CD4-positive, CD25-positive, alpha-beta regulatory T cell (primary cell): ENCODE measurements around the gene VMO1. TPM values are rescaled to one million over a fixed set of nuclear protein-coding genes. Genes with fewer than 3 reads are reported as not detected.

Source experiments
- ATAC-seq, 2 donors: fragments of 150-1000 bp; cut with Tn5 transposase; one replicate each; pipeline ENCODE4 v1.10.0; 2021; ENCODE audit warnings: low read depth in 2 of 2, moderate number of reproducible peaks in 2 of 2, moderate library complexity in 1 of 2
- DNase-seq, 3 donors: peaks; one replicate each; pipeline versions ENCODE4 v3.0.0 to v3.0.0-alpha.2; 2012 to 2022; ENCODE audit warnings: mixed read lengths in 1 of 3
- H3K27ac ChIP-seq: one replicate; pipeline ENCODE4 v1.7.0; 2013; ENCODE audit warnings: mild to moderate bottlenecking, low read length; ENCODE audit not compliant: insufficient read depth, poor library complexity, severe bottlenecking
- H3K27me3 ChIP-seq: one replicate; pipeline ENCODE4 v1.7.0; 2013; ENCODE audit warnings: low read length; ENCODE audit not compliant: control insufficient read depth, insufficient read depth
- H3K36me3 ChIP-seq: one replicate; pipeline ENCODE4 v1.7.0; 2013; ENCODE audit warnings: mild to moderate bottlenecking, low read length, moderate library complexity; ENCODE audit not compliant: control insufficient read depth, insufficient read depth
- H3K4me1 ChIP-seq: 2 replicates; pipeline ENCODE4 v1.7.0; 2013; ENCODE audit warnings: mild to moderate bottlenecking, low read length; ENCODE audit not compliant: insufficient read depth, control insufficient read depth, poor library complexity, severe bottlenecking
- H3K4me3 ChIP-seq: one replicate; pipeline ENCODE4 v1.7.0; 2013; ENCODE audit warnings: low read depth, mild to moderate bottlenecking, low read length, moderate library complexity
- H3K9me3 ChIP-seq, 2 experiments: 1 replicate in 1 of 2; 2 replicates in 1 of 2; pipeline ENCODE4 v1.7.0; 2013; ENCODE audit warnings: low read length in 2 of 2, mild to moderate bottlenecking in 1 of 2, moderate library complexity in 1 of 2; ENCODE audit not compliant: control insufficient read depth in 2 of 2
- H3K27ac Mint-ChIP-seq, 3 donors: one replicate each; pipeline ENCODE4 v1.8.0; 2020 to 2022; ENCODE audit warnings: mild to moderate bottlenecking in 3 of 3, mixed read lengths in 3 of 3, moderate library complexity in 2 of 3
- H3K27me3 Mint-ChIP-seq: one replicate; pipeline ENCODE4 v1.8.0; 2022; ENCODE audit warnings: mild to moderate bottlenecking, mixed read lengths
- H3K36me3 Mint-ChIP-seq: one replicate; pipeline ENCODE4 v1.8.0; 2020; ENCODE audit warnings: mixed read lengths
- H3K4me1 Mint-ChIP-seq, 4 donors: one replicate each; pipeline ENCODE4 v1.8.0; 2020 to 2022; ENCODE audit warnings: mixed read lengths in 4 of 4, mild to moderate bottlenecking in 1 of 4
- H3K4me3 Mint-ChIP-seq, 4 donors: one replicate each; pipeline ENCODE4 v1.8.0; 2020 to 2022; ENCODE audit warnings: mild to moderate bottlenecking in 4 of 4, mixed read lengths in 4 of 4, moderate library complexity in 3 of 4
- H3K9me3 Mint-ChIP-seq, 7 donors: one replicate each; pipeline ENCODE4 v1.8.0; 2020 to 2022; ENCODE audit warnings: mixed read lengths in 7 of 7, mild to moderate bottlenecking in 3 of 7, moderate library complexity in 2 of 7
- polyA plus RNA-seq, 4 donors: library from polyadenylated mRNA; unstranded; fragments of 300-500 nt; fragmentation: Illumina TruSeq; gene quantifications; one replicate each; pipeline ENCODE4 v1.2.3, GENCODE V29; 2021
- total RNA-seq: library from RNA; stranded (reverse); gene quantifications from one replicate; pipeline ENCODE4 v1.2.3, GENCODE V29; 2022

Gene VMO1
- total and polyA plus RNA-seq, 5 donors from 2014 or later = 0.71 TPM; not detected in 4

- no peak for ATAC-seq
- DNase-seq = no peak
- H3K27ac Mint-ChIP-seq = no peak overlapping the region
- no peaks in the 10 kb centered on the region for H3K36me3 ChIP-seq
- H3K27ac ChIP-seq = no peak overlapping the region
- no peaks in the 10 kb centered on the region for H3K9me3 ChIP-seq
- no peaks in the 10 kb centered on the region for H3K4me1 ChIP-seq
- no peaks in the 10 kb centered on the region for H3K27me3 Mint-ChIP-seq
- no peak overlapping the region for H3K4me3 Mint-ChIP-seq
- H3K36me3 Mint-ChIP-seq = peaks cover 5% of the 10 kb centered on the region
- H3K27me3 ChIP-seq = no peaks in the 10 kb centered on the region
- no peaks in the 10 kb centered on the region for H3K9me3 Mint-ChIP-seq
- no peak overlapping the region for H3K4me3 ChIP-seq
- peaks cover 0 to 2% (median 0%) of the 10 kb centered on the region in 4 donors for H3K4me1 Mint-ChIP-seq
Measured at GRCh38 chr17:4822835-4823234, 36.7 kb upstream of the VMO1 start.

GRCh38 chr17:4818276-4818675 lies 32.1 kb upstream of the VMO1 start:
- H3K4me3 ChIP-seq = no peak overlapping the region
- Mint-ChIP-seq H3K4me3 (no peak overlapping the region), H3K27ac (no peak overlapping the region), H3K27me3 (no peaks in the 10 kb centered on the region), H3K4me1 (peaks cover 0 to 2% (median 0%) of the 10 kb centered on the region in 4 donors), H3K9me3 (no peaks in the 10 kb centered on the region), H3K36me3 (peaks cover 14% of the 10 kb centered on the region)
- H3K9me3 ChIP-seq = no peaks in the 10 kb centered on the region
- ATAC-seq (no peak), DNase-seq (no peak)
- no peaks in the 10 kb centered on the region for H3K27me3 ChIP-seq
- peaks cover 5% of the 10 kb centered on the region for H3K36me3 ChIP-seq
- H3K27ac ChIP-seq = no peak overlapping the region
- no peaks in the 10 kb centered on the region for H3K4me1 ChIP-seq

- no peak for ATAC-seq
- H3K9me3 ChIP-seq = no peaks in the 10 kb centered on the region
- no peak overlapping the region for H3K27ac Mint-ChIP-seq
- no peaks in the 10 kb centered on the region for H3K4me1 ChIP-seq
- no peak overlapping the region for H3K4me3 ChIP-seq
- no peak overlapping the region for H3K27ac ChIP-seq
- peaks cover 0 to 2% (median 0%) of the 10 kb centered on the region in 4 donors for H3K4me1 Mint-ChIP-seq
- H3K27me3 Mint-ChIP-seq = no peaks in the 10 kb centered on the region
- no peaks in the 10 kb centered on the region for H3K27me3 ChIP-seq
- no peak for DNase-seq
- H3K36me3 Mint-ChIP-seq = peaks cover 14% of the 10 kb centered on the region
- no peaks in the 10 kb centered on the region for H3K9me3 Mint-ChIP-seq
- H3K36me3 ChIP-seq = peaks cover 5% of the 10 kb centered on the region
- H3K4me3 Mint-ChIP-seq = no peak overlapping the region
Measured at GRCh38 chr17:4816826-4817225, 30.7 kb upstream of the VMO1 start.

- Mint-ChIP-seq H3K4me1 (peaks cover 0 to 5% (median 1%) of the 10 kb centered on the region in 4 donors), H3K27ac (no peak overlapping the region), H3K4me3 (no peak overlapping the region), H3K27me3 (no peaks in the 10 kb centered on the region), H3K36me3 (peaks cover 18% of the 10 kb centered on the region), H3K9me3 (no peaks in the 10 kb centered on the region)
- Histone ChIP-seq H3K4me1 (no peaks in the 10 kb centered on the region), H3K9me3 (no peaks in the 10 kb centered on the region), H3K36me3 (peaks cover 5% of the 10 kb centered on the region), H3K4me3 (no peak overlapping the region), H3K27ac (no peak overlapping the region), H3K27me3 (no peaks in the 10 kb centered on the region)
- no peak for DNase-seq
- no peak for ATAC-seq
Measured at GRCh38 chr17:4815043-4815675, 29.0 kb upstream of the VMO1 start.

DNA sequence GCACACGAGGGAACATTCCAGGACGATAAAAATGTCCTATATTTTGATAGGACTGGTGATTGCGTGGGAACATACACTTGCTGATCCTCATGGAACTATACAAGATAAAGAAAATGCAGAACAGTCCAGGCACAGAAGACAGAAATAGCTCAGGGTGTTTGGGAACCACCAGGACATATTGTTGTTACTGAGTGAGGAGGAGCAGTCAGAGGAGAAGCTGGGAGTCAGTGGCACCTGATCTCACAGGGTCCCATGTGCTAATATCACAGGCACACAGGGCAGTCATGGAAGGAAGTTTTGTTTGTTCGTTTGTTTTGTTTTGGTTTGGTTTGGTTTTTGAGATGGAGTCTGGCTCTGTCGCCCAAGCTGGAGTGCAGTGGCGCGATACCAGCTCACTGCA lies 26.5 kb upstream of the VMO1 start:
- Mint-ChIP-seq H3K36me3 (peaks cover 17% of the 10 kb centered on the region), H3K27ac (no peak overlapping the region), H3K4me1 (peaks cover 0 to 13% (median 8%) of the 10 kb centered on the region in 4 donors), H3K4me3 (peak overlapping the region in 2 of 4 donors; percentile 27 to 58), H3K27me3 (no peaks in the 10 kb centered on the region), H3K9me3 (no peaks in the 10 kb centered on the region)
- no peaks in the 10 kb centered on the region for H3K9me3 ChIP-seq
- H3K4me1 ChIP-seq = peaks cover 4% of the 10 kb centered on the region
- no peak for DNase-seq
- no peak overlapping the region for H3K4me3 ChIP-seq
- H3K36me3 ChIP-seq = peaks cover 9% of the 10 kb centered on the region
- ATAC-seq = no peak
- H3K27me3 ChIP-seq = no peaks in the 10 kb centered on the region
- no peak overlapping the region for H3K27ac ChIP-seq

DNA sequence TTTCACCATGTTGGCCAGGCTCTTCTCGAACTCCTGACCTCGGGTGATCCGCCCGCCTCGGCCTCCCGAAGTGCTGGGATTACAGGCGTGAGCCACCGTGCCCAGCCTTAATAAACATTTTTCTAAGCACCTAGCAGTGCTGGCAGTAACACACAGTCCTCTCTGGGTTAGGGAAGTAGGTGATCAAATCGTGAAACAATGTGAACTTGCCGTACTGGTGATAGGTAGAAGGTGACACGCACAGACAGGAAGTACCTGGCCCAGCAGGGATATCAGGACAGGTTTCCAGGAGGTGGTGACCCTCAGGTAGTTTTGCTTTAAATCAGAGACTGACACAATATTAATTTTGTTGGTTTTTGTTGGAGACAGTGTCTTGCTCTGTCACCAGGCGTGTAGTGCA lies 25.3 kb upstream of the VMO1 start:
- H3K9me3 ChIP-seq = no peaks in the 10 kb centered on the region
- DNase-seq (no peak), ATAC-seq (no peak)
- no peak overlapping the region for H3K4me3 ChIP-seq
- Mint-ChIP-seq H3K36me3 (peaks cover 17% of the 10 kb centered on the region), H3K27ac (no peak overlapping the region), H3K4me3 (peak overlapping the region in 1 of 4 donors; percentile 70), H3K27me3 (no peaks in the 10 kb centered on the region), H3K4me1 (peaks cover under 1 to 16% (median 10%) of the 10 kb centered on the region in 4 donors), H3K9me3 (no peaks in the 10 kb centered on the region)
- peaks cover 8% of the 10 kb centered on the region for H3K4me1 ChIP-seq
- H3K27ac ChIP-seq = no peak overlapping the region
- H3K36me3 ChIP-seq = peaks cover 9% of the 10 kb centered on the region
- no peaks in the 10 kb centered on the region for H3K27me3 ChIP-seq

GRCh38 chr17:4810696-4811290 lies 24.6 kb upstream of the VMO1 start:
- Histone ChIP-seq H3K36me3 (peaks cover 7% of the 10 kb centered on the region), H3K9me3 (no peaks in the 10 kb centered on the region), H3K4me1 (peaks cover 14% of the 10 kb centered on the region), H3K27ac (no peak overlapping the region), H3K4me3 (no peak overlapping the region), H3K27me3 (no peaks in the 10 kb centered on the region)
- Mint-ChIP-seq H3K4me3 (peak overlapping the region; percentile 4 to 70 (median 39)), H3K9me3 (no peaks in the 10 kb centered on the region), H3K27me3 (no peaks in the 10 kb centered on the region), H3K36me3 (peaks cover 17% of the 10 kb centered on the region), H3K27ac (no peak overlapping the region), H3K4me1 (peaks cover 6 to 22% (median 15%) of the 10 kb centered on the region in 4 donors)
- no peak for ATAC-seq
- no peak for DNase-seq

DNA sequence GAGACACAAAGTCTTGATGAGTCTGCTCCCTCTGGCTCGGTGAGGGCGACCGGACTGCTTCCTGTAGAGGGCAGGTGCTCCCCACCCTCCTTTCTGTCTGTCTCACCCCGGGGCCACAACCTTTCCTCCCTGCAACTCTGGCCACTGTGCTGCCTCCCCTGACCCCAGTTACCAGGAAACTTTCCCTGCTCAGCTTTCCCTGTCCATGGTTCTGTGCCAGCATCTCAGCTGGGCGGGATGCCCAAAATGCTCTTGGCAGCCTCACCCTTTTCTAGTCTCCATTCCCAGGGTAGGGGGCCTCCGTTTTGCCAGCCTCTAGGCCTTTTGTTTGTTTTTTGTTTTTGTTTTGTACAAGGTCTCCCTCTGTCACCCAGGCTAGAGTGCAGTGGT lies 22.2 kb upstream of the VMO1 start:
- Mint-ChIP-seq H3K4me1 (peaks cover 6 to 22% (median 15%) of the 10 kb centered on the region in 4 donors), H3K9me3 (no peaks in the 10 kb centered on the region), H3K27ac (peak overlapping the region in 1 of 3 donors; percentile 42), H3K36me3 (peaks cover 8% of the 10 kb centered on the region), H3K27me3 (no peaks in the 10 kb centered on the region), H3K4me3 (peak overlapping the region; percentile 78 to 92 (median 82))
- Histone ChIP-seq H3K4me1 (peaks cover 14% of the 10 kb centered on the region), H3K4me3 (no peak overlapping the region), H3K9me3 (no peaks in the 10 kb centered on the region), H3K27ac (no peak overlapping the region), H3K27me3 (no peaks in the 10 kb centered on the region), H3K36me3 (peaks cover 4% of the 10 kb centered on the region)
- DNase-seq = no peak
- no peak for ATAC-seq
